DND-41 (cell line): ENCODE data around the gene RCBTB1.

Experiments
- ATAC-seq: fragments of 200-7000 bp; cut with Tn5 transposase; 3 replicates; pipeline ENCODE4 v1.9.1; 2021; ENCODE audit warnings: low read depth; ENCODE audit not compliant: insufficient read depth
- DNase-seq: peaks from one replicate; pipeline ENCODE4 v3.0.0-alpha.2; 2020
- H2AFZ ChIP-seq: 2 replicates; pipeline ENCODE4 v1.6.0; 2012; ENCODE audit warnings: low read depth, low read length
- H3K27ac ChIP-seq: 2 replicates; pipeline ENCODE4 v1.5.1; 2012; ENCODE audit warnings: low read length, inconsistent platforms
- H3K27me3 ChIP-seq: fragments of 200-600 bp; sonication (generic); 2 replicates; pipeline ENCODE4 v1.6.0; 2012; ENCODE audit warnings: low read length, mild to moderate bottlenecking, inconsistent platforms; ENCODE audit not compliant: insufficient read depth, poor library complexity
- H3K36me3 ChIP-seq: 2 replicates; pipeline ENCODE4 v1.5.1; 2012; ENCODE audit warnings: low read length, inconsistent platforms; ENCODE audit not compliant: insufficient read depth
- H3K4me1 ChIP-seq: 2 replicates; pipeline ENCODE4 v1.5.1; 2012; ENCODE audit warnings: mild to moderate bottlenecking, low read length; ENCODE audit not compliant: insufficient read depth
- H3K4me2 ChIP-seq: 2 replicates; pipeline ENCODE4 v1.6.0; 2012; ENCODE audit warnings: mild to moderate bottlenecking, moderate library complexity, low read length, inconsistent platforms; ENCODE audit not compliant: insufficient read depth
- H3K4me3 ChIP-seq, 2 experiments: fragments of 200-600 bp in 1 of 2; shearing (Covaris generic) in 1 of 2; 2 replicates each; pipeline ENCODE4 v1.5.1; 2012 to 2016; ENCODE audit warnings: inconsistent platforms in 2 of 2, low read length in 2 of 2, mild to moderate bottlenecking in 2 of 2, low read depth in 1 of 2, moderate library complexity in 1 of 2
- H3K79me2 ChIP-seq: 2 replicates; pipeline ENCODE4 v1.6.0; 2012; ENCODE audit warnings: low read length, inconsistent platforms; ENCODE audit not compliant: insufficient read depth
- H3K9ac ChIP-seq: 2 replicates; pipeline ENCODE4 v1.6.0; 2012; ENCODE audit warnings: low read depth, mild to moderate bottlenecking, inconsistent platforms, low read length, moderate library complexity
- H3K9me3 ChIP-seq: 2 replicates; pipeline ENCODE4 v1.5.1; 2012; ENCODE audit warnings: low read length, moderate library complexity, mild to moderate bottlenecking, inconsistent platforms; ENCODE audit not compliant: insufficient read depth, severe bottlenecking
- H4K20me1 ChIP-seq: 2 replicates; pipeline ENCODE4 v1.6.0; 2012; ENCODE audit warnings: low read length; ENCODE audit not compliant: insufficient read depth
- CTCF ChIP-seq: IDR thresholded peaks from 2 replicates; pipeline ENCODE4 v1.5.1; 2012; ENCODE audit warnings: borderline replicate concordance, low read length, moderate library complexity, mild to moderate bottlenecking; ENCODE audit not compliant: poor library complexity, severe bottlenecking; ENCODE audit errors: extremely low read depth
- EZH2 ChIP-seq: IDR thresholded peaks from 3 replicates; pipeline ENCODE4 v1.6.1; 2012; ENCODE audit warnings: borderline replicate concordance, low read depth, mild to moderate bottlenecking, moderate library complexity, low read length, inconsistent platforms; ENCODE audit not compliant: severe bottlenecking

RCBTB1 gene

GRCh38 chr13:49524740-49525501 lies 60.4 kb downstream of the RCBTB1 start:
- Histone ChIP-seq H3K4me2 (no peak overlapping the region), H3K9ac (no peak overlapping the region), H3K9me3 (no peaks in the 10 kb centered on the region)

DNA sequence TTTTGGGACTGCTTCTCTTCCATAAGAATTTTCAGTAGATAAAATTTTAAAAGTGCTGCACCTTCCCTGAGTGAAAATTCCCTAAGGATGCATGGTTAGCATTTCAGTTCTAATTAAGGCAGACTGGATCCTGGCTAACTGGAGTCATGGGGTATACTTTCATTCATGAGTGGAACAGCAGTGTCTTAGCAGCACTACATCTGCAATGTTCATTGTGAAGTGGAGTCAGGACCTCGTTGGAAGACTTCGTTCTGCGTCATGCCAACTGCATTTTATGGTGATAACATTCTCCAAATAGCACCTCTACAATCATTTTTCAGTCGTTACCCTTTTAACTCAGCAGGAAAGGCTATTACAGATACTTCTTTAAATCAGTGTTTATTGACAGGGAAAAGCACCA lies 64.1 kb downstream of the RCBTB1 start:
- TF ChIP-seq EZH2 (no peak), CTCF (no peak)
- Histone ChIP-seq H3K4me3 (no peak overlapping the region), H3K79me2 (no peaks in the 10 kb centered on the region), H3K36me3 (peaks cover 73% of the 10 kb centered on the region), H3K4me2 (no peak overlapping the region), H3K4me1 (no peaks in the 10 kb centered on the region), H3K9me3 (no peaks in the 10 kb centered on the region), H3K27me3 (no peaks in the 10 kb centered on the region), H3K9ac (no peak overlapping the region), H3K27ac (no peak overlapping the region), H4K20me1 (no peaks in the 10 kb centered on the region), H2AFZ (no peak overlapping the region)
- DNase-seq = no peak
- ATAC-seq = no peak

More at GRCh38 chr13:49524740-49525501, 60.4 kb downstream of the RCBTB1 start:
- ATAC-seq (peak; percentile 47; the same call in 1 of the 3 replicates), DNase-seq (no peak)
- H3K79me2 ChIP-seq = no peaks in the 10 kb centered on the region
- no peak overlapping the region for H3K27ac ChIP-seq
- no peak overlapping the region for H2AFZ ChIP-seq
- no peak overlapping the region for H3K4me3 ChIP-seq
- TF ChIP-seq CTCF = no peak
- no peaks in the 10 kb centered on the region for H4K20me1 ChIP-seq
- no peaks in the 10 kb centered on the region for H3K27me3 ChIP-seq
- H3K4me1 ChIP-seq = no peaks in the 10 kb centered on the region
- H3K36me3 ChIP-seq = peaks cover 66% of the 10 kb centered on the region

DNA sequence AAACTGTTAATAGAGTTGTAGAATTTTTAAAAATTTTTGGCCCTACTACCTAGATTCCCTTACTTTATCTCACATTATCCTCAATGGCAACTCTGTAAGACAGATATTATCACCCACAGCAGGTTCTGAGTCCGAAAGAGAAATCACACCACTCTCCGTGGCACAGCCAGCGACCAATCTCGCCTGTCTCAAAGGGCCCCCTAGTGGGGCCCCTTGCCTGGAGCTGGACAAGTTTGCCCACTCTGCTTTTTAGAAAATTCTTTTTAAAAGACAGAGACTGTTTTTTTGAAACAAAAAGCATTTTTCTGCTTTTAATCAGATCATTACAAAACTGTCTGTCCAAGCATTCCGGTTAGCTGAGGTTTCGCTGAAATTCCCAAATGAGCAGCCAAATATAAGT lies 67.9 kb downstream of the RCBTB1 start:
- H3K79me2 ChIP-seq = no peaks in the 10 kb centered on the region
- H2AFZ ChIP-seq = no peak overlapping the region
- H3K9me3 ChIP-seq = no peaks in the 10 kb centered on the region
- H3K4me1 ChIP-seq = no peaks in the 10 kb centered on the region
- peaks cover 83% of the 10 kb centered on the region for H3K36me3 ChIP-seq
- no peaks in the 10 kb centered on the region for H3K27me3 ChIP-seq
- peak; percentile 38 for TF ChIP-seq CTCF
- no peak for TF ChIP-seq EZH2
- no peak for ATAC-seq
- no peak overlapping the region for H3K4me3 ChIP-seq
- DNase-seq = no peak
- H4K20me1 ChIP-seq = no peaks in the 10 kb centered on the region
- H3K9ac ChIP-seq = no peak overlapping the region
- H3K4me2 ChIP-seq = no peak overlapping the region
- no peak overlapping the region for H3K27ac ChIP-seq
